ENCODE data around the gene KLRF1. TPM values are rescaled to one million over a fixed set of nuclear protein-coding genes. Genes with fewer than 3 reads are reported as not detected.

Gene KLRF1
- total RNA-seq, 1 experiment from 2014 or later = not detected

DNA sequence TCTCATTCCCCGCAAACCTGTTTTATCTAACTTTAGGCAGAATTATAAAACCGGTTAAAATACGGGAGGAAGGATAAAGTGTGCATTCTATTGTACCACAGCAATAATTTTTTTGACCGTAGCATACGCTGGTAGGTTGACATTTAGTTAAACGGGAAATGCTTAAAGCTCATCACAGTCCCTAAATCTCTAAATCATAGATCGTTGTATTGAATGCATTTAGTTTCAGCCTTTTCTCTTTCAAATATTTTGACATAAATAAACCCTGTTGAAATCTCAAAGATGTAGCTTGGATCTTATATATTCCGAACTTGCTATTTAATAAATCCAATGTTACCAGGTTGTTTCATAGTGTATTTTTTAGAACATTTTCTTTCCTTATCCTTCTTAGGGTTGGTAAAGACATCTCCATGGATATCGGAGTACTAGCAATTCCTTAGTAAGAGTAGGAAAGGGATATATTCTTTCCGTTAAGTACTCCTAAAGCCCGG lies 41.1 kb downstream of the KLRF1 start (continued):
- TF ChIP-seq EZH2phosphoT487 (IDR thresholded peaks at IDR 0.05; ENCODE audit: borderline replicate concordance) (no peak), ZFX (IDR thresholded peaks at IDR 0.05) (no peak), SRF (IDR thresholded peaks at IDR 0.05; ENCODE audit: low read depth) (no peak)

DNA sequence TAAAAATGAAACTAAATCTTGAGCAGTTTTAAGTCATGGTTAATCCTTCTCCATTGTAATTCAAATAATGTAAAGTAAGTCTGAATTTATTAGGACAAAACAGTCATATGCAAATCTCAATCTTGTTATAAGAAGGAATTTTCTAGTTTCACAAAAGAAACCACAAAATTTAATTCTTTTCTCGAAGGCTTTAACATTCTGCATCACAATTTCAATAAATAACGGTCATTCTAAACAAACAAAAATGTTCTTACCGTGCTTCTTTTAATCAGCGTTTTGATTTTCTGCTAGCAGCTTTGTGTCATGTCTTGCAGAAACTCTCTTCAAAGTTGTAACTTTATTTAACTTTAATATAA lies 41.6 kb downstream of the KLRF1 start:
- TF ChIP-seq EGR1 (IDR thresholded peaks at IDR 0.05; ENCODE audit: low read depth) = no peak
- TF ChIP-seq ELF1 (IDR thresholded peaks at IDR 0.05; ENCODE audit: borderline replicate concordance, low read depth) = no peak
- no peak for TF ChIP-seq SP1 (IDR thresholded peaks at IDR 0.05; ENCODE audit: low read depth)
- TF ChIP-seq, protein P1, sequence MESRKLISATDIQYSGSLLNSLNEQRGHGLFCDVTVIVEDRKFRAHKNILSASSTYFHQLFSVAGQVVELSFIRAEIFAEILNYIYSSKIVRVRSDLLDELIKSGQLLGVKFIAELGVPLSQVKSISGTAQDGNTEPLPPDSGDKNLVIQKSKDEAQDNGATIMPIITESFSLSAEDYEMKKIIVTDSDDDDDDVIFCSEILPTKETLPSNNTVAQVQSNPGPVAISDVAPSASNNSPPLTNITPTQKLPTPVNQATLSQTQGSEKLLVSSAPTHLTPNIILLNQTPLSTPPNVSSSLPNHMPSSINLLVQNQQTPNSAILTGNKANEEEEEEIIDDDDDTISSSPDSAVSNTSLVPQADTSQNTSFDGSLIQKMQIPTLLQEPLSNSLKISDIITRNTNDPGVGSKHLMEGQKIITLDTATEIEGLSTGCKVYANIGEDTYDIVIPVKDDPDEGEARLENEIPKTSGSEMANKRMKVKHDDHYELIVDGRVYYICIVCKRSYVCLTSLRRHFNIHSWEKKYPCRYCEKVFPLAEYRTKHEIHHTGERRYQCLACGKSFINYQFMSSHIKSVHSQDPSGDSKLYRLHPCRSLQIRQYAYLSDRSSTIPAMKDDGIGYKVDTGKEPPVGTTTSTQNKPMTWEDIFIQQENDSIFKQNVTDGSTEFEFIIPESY (IDR thresholded peaks at IDR 0.05; ENCODE audit: extremely low read depth, insufficient replicate concordance, low read length) = no peak
- TF ChIP-seq FOSL1 (IDR thresholded peaks at IDR 0.05; ENCODE audit: low read depth) = no peak
- TF ChIP-seq, protein P2, sequence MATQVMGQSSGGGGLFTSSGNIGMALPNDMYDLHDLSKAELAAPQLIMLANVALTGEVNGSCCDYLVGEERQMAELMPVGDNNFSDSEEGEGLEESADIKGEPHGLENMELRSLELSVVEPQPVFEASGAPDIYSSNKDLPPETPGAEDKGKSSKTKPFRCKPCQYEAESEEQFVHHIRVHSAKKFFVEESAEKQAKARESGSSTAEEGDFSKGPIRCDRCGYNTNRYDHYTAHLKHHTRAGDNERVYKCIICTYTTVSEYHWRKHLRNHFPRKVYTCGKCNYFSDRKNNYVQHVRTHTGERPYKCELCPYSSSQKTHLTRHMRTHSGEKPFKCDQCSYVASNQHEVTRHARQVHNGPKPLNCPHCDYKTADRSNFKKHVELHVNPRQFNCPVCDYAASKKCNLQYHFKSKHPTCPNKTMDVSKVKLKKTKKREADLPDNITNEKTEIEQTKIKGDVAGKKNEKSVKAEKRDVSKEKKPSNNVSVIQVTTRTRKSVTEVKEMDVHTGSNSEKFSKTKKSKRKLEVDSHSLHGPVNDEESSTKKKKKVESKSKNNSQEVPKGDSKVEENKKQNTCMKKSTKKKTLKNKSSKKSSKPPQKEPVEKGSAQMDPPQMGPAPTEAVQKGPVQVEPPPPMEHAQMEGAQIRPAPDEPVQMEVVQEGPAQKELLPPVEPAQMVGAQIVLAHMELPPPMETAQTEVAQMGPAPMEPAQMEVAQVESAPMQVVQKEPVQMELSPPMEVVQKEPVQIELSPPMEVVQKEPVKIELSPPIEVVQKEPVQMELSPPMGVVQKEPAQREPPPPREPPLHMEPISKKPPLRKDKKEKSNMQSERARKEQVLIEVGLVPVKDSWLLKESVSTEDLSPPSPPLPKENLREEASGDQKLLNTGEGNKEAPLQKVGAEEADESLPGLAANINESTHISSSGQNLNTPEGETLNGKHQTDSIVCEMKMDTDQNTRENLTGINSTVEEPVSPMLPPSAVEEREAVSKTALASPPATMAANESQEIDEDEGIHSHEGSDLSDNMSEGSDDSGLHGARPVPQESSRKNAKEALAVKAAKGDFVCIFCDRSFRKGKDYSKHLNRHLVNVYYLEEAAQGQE (IDR thresholded peaks at IDR 0.05; ENCODE audit: low read depth) = no peak
- no peak for TF ChIP-seq TCF7L2 (IDR thresholded peaks at IDR 0.05; ENCODE audit: borderline replicate concordance, extremely low read depth, insufficient read depth, insufficient read length)
- no peak for TF ChIP-seq ZNF274 (IDR thresholded peaks at IDR 0.05; ENCODE audit: low read depth, low read length)
- no peak for TF ChIP-seq POLR2AphosphoS5 (IDR thresholded peaks at IDR 0.05; ENCODE audit: low read depth, low read length)
- no peak for TF ChIP-seq YY1 (IDR thresholded peaks at IDR 0.05; ENCODE audit: extremely low read depth, insufficient replicate concordance, low read depth, low read length)
- TF ChIP-seq, protein P3, sequence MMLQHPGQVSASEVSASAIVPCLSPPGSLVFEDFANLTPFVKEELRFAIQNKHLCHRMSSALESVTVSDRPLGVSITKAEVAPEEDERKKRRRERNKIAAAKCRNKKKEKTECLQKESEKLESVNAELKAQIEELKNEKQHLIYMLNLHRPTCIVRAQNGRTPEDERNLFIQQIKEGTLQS (IDR thresholded peaks at IDR 0.05) = no peak
- TF ChIP-seq CEBPB (IDR thresholded peaks at IDR 0.05; ENCODE audit: low read depth) = no peak
- TF ChIP-seq RAD21 (IDR thresholded peaks at IDR 0.05; ENCODE audit: low read depth) = no peak
- no peak for TF ChIP-seq SRF (IDR thresholded peaks at IDR 0.05; ENCODE audit: low read depth)
- TF ChIP-seq EZH2 (IDR thresholded peaks at IDR 0.05) = no peak
- TF ChIP-seq CBX3 (IDR thresholded peaks at IDR 0.05; ENCODE audit: low read depth) = no peak
- no peak for TF ChIP-seq ZFX (IDR thresholded peaks at IDR 0.05)
- no peak for TF ChIP-seq POLR2A (IDR thresholded peaks at IDR 0.05; ENCODE audit: borderline replicate concordance, extremely low read depth, insufficient read depth, insufficient read length)
- TF ChIP-seq, protein P4, sequence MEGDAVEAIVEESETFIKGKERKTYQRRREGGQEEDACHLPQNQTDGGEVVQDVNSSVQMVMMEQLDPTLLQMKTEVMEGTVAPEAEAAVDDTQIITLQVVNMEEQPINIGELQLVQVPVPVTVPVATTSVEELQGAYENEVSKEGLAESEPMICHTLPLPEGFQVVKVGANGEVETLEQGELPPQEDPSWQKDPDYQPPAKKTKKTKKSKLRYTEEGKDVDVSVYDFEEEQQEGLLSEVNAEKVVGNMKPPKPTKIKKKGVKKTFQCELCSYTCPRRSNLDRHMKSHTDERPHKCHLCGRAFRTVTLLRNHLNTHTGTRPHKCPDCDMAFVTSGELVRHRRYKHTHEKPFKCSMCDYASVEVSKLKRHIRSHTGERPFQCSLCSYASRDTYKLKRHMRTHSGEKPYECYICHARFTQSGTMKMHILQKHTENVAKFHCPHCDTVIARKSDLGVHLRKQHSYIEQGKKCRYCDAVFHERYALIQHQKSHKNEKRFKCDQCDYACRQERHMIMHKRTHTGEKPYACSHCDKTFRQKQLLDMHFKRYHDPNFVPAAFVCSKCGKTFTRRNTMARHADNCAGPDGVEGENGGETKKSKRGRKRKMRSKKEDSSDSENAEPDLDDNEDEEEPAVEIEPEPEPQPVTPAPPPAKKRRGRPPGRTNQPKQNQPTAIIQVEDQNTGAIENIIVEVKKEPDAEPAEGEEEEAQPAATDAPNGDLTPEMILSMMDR (IDR thresholded peaks at IDR 0.05 in 2 of 3, conservative IDR thresholded peaks at IDR 0.05 in 1 of 3; ENCODE audit: borderline replicate concordance in 1 of 3, insufficient read depth in 1 of 3, low read depth in 2 of 3, low read length in 2 of 3) = no peak
- ChIA-PET RAD21 (ENCODE audit: low non-redundant PET in 1 of 2, low total read pairs in 2 of 2, uncharacterized antibody in 2 of 2, unreplicated experiment in 2 of 2) (no interaction called here), POLR2A (no interaction called here), CTCF (no interaction called here)
- Histone ChIP-seq H3K4me1 (ENCODE audit: control insufficient read depth in 1 of 2, insufficient read depth in 2 of 2, low read length in 2 of 2) (no peaks in the 10 kb centered on the region), H4K20me1 (ENCODE audit: insufficient read depth) (no peaks in the 10 kb centered on the region; the same call in 1 of the 2 replicates), H2AFZ (ENCODE audit: low read depth, low read length, poor library complexity, severe bottlenecking) (no peak overlapping the region), H3K9me3 (ENCODE audit: control insufficient read depth in 1 of 2, insufficient read depth in 1 of 2, low read depth in 1 of 2, low read length in 2 of 2) (no peaks in the 10 kb centered on the region), H3K4me3 (replicated peaks in 1 of 2; ENCODE audit: low read depth in 1 of 2, low read length in 2 of 2) (no peak overlapping the region), H3K79me2 (ENCODE audit: insufficient read depth, low read length) (no peaks in the 10 kb centered on the region), H3K9me2 (ENCODE audit: insufficient read depth) (no peaks in the 10 kb centered on the region), H3K27ac (ENCODE audit: low read depth, low read length) (no peak overlapping the region), H3K9ac (ENCODE audit: low read length) (no peak overlapping the region), H3K27me3 (ENCODE audit: insufficient read depth, low read length) (peaks cover 50% of the 10 kb centered on the region), H3K4me2 (ENCODE audit: low read length) (no peak overlapping the region), H3K36me3 (ENCODE audit: control insufficient read depth in 1 of 2, insufficient read depth in 2 of 2, low read length in 2 of 2) (no peaks in the 10 kb centered on the region)
- ATAC-seq = no peak
- DNase-seq (ENCODE audit: low read depth, low spot score) = no peak
- BruUV-seq (replicated peaks) = no TSS peak
- intact Hi-C loops (cut with micrococcal nuclease) = no loop called here
